Ovary (tissue), 9 donors: Measurements from ENCODE around the gene TTC9C. TPM values are rescaled to one million over a fixed set of nuclear protein-coding genes. Genes with fewer than 3 reads are reported as not detected.

Source experiments
- DNase-seq, 5 donors: peaks; one replicate each; pipeline ENCODE4 v3.0.0-alpha.2; 2019 to 2020
- H3K27ac ChIP-seq, 2 donors: fragments of 200-600 bp; one replicate each; pipeline versions ENCODE4 v1.5.1 to v1.8.0; 2019 to 2022
- H3K27me3 ChIP-seq: fragments of 200-600 bp; one replicate; pipeline ENCODE4 v1.8.0; 2022
- H3K36me3 ChIP-seq: fragments of 200-600 bp; sonication (generic); one replicate; pipeline ENCODE4 v1.5.1; 2019
- H3K4me1 ChIP-seq: one replicate; pipeline ENCODE4 v1.8.1; 2013; ENCODE audit warnings: mild to moderate bottlenecking, moderate library complexity; ENCODE audit not compliant: insufficient read depth
- H3K4me3 ChIP-seq: fragments of 200-600 bp; sonication (generic); one replicate; pipeline ENCODE4 v1.5.1; 2017
- H3K9me3 ChIP-seq, 2 donors: fragments of 200-600 bp in 1 of 2; sonication (generic) in 1 of 2; one replicate each; pipeline versions ENCODE4 v1.5.1 to v1.8.1; 2013 to 2019; ENCODE audit warnings: mild to moderate bottlenecking in 1 of 2, moderate library complexity in 1 of 2
- CTCF ChIP-seq, 3 donors: fragments of 450-650 bp in 2 of 3; fragments of 200-600 bp in 1 of 3; IDR thresholded peaks; one replicate each; pipeline versions ENCODE4 v1.5.1 to v1.8.0; 2016 to 2022; ENCODE audit warnings: antibody characterized with exemption in 3 of 3, mild to moderate bottlenecking in 1 of 3
- EP300 ChIP-seq: sonication (generic); formaldehyde crosslinking; IDR thresholded peaks from one replicate; pipeline ENCODE4 v1.6.1; 2017; ENCODE audit warnings: antibody characterized with exemption
- POLR2A ChIP-seq: fragments of 450-650 bp; IDR thresholded peaks from one replicate; pipeline ENCODE4 v1.6.1; 2017; ENCODE audit warnings: antibody characterized with exemption, mild to moderate bottlenecking, moderate library complexity
- WGBS, 3 donors: extraction: QIAGEN DNeasy Blood & Tissue Kit in 1 of 3; methylation state at CpG; one replicate each; pipeline versions ENCODE4 v1.1.5 to v1.1.7; 2013 to 2017; 5-methylcytosine and 5-hydroxymethylcytosine counted together
- intact Hi-C, 4 donors: fragments of 100-400 bp; cut with DNase I; formaldehyde crosslinking; loops; one replicate each; pipeline versions ENCODE4 v1.11.0 to v1.15.1; 2022 to 2023
- polyA plus RNA-seq, 2 donors: library from polyadenylated mRNA; stranded (reverse); fragments of 200-250 nt in 1 of 2; fragments of 350-450 nt in 1 of 2; fragmentation: Illumina TruSeq in 1 of 2; extraction: RNeasy Lipid Tissue Mini Kit (QIAGEN cat#74804) in 1 of 2; gene quantifications; one replicate each; pipeline ENCODE4 v1.2.3, GENCODE V29; 2013 to 2014
- total RNA-seq, 7 donors: library from RNA; depleted of rRNA in 2 of 7; stranded (reverse); fragments of >200 nt in 2 of 7; fragmentation: NEBNext Ultra II Directional in 3 of 7; extraction: Animal tissue kit (Norgen Biotek cat#: 25700) in 3 of 7; gene quantifications; one replicate each; pipeline versions ENCODE4 v1.1.0 to v1.2.4, GENCODE V29; 2016 to 2023
- donor health status: DM: no; HTN: no; CAD: no; lungs with moderate emphysema.
- donor health status: DM: no; HTN: no; CAD: no.
- donor health status: Bipolar disorder and iron deficiency.
- donor health status: DM: yes; HTN: yes; CAD: no.
- donor health status: DM: no; HTN: no; CAD: no.
- donor health status: DM: yes; HTN: yes; CAD: no.

TTC9C gene
- total and polyA plus RNA-seq, 9 donors = 19.4 to 53.6 (median 30.5) TPM

- DNase-seq = no peak
- H3K36me3 ChIP-seq = no peaks in the 10 kb centered on the region
Observed at GRCh38 chr11:62775646-62776045, 47.4 kb downstream of the TTC9C start.

DNA sequence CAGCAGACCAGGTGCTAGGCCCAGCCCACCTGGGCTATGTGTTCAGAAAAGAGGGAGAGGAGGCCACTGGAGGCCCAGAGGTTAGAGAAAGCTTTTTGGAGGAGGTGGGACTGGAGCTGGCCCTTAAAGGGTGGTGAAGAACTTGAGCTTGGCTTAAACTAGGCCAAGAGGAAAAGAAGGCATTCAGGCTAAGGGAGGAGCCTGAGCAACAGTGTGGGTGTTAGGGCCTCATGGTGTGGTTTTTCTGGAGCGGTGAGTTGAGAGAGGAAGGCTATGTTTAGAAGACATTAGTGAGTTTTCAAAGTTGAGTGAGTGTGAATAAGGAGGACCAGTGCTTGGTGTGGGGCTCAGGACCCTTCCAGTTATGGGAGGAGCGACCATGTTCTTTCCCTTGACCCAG lies 49.1 kb downstream of the TTC9C start:
- Histone ChIP-seq H3K27ac (no peak overlapping the region), H3K4me3 (no peak overlapping the region), H3K36me3 (no peaks in the 10 kb centered on the region), H3K4me1 (no peaks in the 10 kb centered on the region), H3K9me3 (no peaks in the 10 kb centered on the region), H3K27me3 (no peaks in the 10 kb centered on the region)
- DNase-seq = no peak
- 78 to 90% (median 80%) methylated on average over 2 of the region's 2 CpGs for WGBS, 3 donors
- intact Hi-C loops = no loop called here
- no peak for TF ChIP-seq CTCF (IDR thresholded peaks at IDR 0.05)
- no peak for TF ChIP-seq POLR2A

More at GRCh38 chr11:62775646-62776045, 47.4 kb downstream of the TTC9C start:
- intact Hi-C loops = no loop called here
- WGBS, 3 donors = 84 to 92% (median 88%) methylated on average over 17 of the region's 17 CpGs
- H3K9me3 ChIP-seq = no peaks in the 10 kb centered on the region
- no peak overlapping the region for H3K27ac ChIP-seq
- no peak overlapping the region for H3K4me3 ChIP-seq
- TF ChIP-seq POLR2A (no peak), EP300 (no peak), CTCF (IDR thresholded peaks at IDR 0.05) (no peak)
- no peaks in the 10 kb centered on the region for H3K27me3 ChIP-seq
- H3K4me1 ChIP-seq = peaks cover 5% of the 10 kb centered on the region

GRCh38 chr11:62778441-62778840 lies 50.2 kb downstream of the TTC9C start:
- Histone ChIP-seq H3K27me3 (no peaks in the 10 kb centered on the region), H3K36me3 (no peaks in the 10 kb centered on the region), H3K4me3 (no peak overlapping the region), H3K9me3 (no peaks in the 10 kb centered on the region), H3K4me1 (no peaks in the 10 kb centered on the region), H3K27ac (no peak overlapping the region)
- intact Hi-C loops = no loop called here
- DNase-seq = no peak
- WGBS, 3 donors = 86 to 94% (median 90%) methylated on average over 3 of the region's 3 CpGs
- no peak for TF ChIP-seq CTCF (IDR thresholded peaks at IDR 0.05)
- no peak for TF ChIP-seq POLR2A
- no peak for TF ChIP-seq EP300

DNA sequence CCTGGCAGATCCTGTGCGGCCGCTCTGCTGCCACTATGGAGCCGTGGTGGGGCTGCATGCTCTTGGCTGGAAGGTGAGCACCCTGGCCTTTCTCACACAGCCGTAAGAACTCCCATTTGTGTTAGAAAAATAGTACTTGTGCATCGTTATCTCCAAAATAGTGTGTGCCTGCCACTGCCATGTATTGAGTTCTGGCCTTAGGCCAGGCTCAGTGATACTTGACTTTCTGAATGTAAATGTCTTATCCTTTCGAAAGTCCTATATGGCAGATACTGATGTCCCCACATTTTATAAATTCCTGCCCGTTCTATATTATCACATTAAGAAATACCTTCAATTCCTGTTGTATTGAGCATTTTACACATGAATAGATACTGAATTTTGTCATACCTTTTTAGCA lies 54.5 kb downstream of the TTC9C start:
- Histone ChIP-seq H3K36me3 (no peaks in the 10 kb centered on the region), H3K4me3 (no peak overlapping the region), H3K27me3 (no peaks in the 10 kb centered on the region), H3K4me1 (no peaks in the 10 kb centered on the region), H3K27ac (no peak overlapping the region), H3K9me3 (no peaks in the 10 kb centered on the region)
- DNase-seq = no peak
- WGBS, 3 donors = 90 to 93% (median 92%) methylated on average over 7 of the region's 7 CpGs
- TF ChIP-seq POLR2A = no peak
- TF ChIP-seq CTCF (IDR thresholded peaks at IDR 0.05) = no peak
- no peak for TF ChIP-seq EP300
- intact Hi-C loops = no loop called here
